Gastroesophageal sphincter (tissue), 3 donors: Measurements from ENCODE around the gene ZNF138.

Experiments
- CTCF ChIP-seq, 4 experiments: fragments of 200-600 bp in 2 of 4; fragments of 450-650 bp in 2 of 4; sonication (generic) in 1 of 4; IDR thresholded peaks; one replicate each; pipeline ENCODE4 v1.5.1; 2017 to 2019; ENCODE audit warnings: antibody characterized with exemption in 4 of 4, mild to moderate bottlenecking in 2 of 4, moderate library complexity in 2 of 4
- EP300 ChIP-seq: sonication (generic); formaldehyde crosslinking; IDR thresholded peaks from one replicate; pipeline ENCODE4 v1.6.1; 2017; ENCODE audit warnings: antibody characterized with exemption, mild to moderate bottlenecking
- POLR2A ChIP-seq, 2 donors: fragments of 450-650 bp; IDR thresholded peaks; one replicate each; pipeline ENCODE4 v1.6.1; 2017; ENCODE audit warnings: antibody characterized with exemption in 2 of 2, mild to moderate bottlenecking in 2 of 2, moderate library complexity in 1 of 2
- POLR2AphosphoS5 ChIP-seq: sonication (generic); formaldehyde crosslinking; IDR thresholded peaks from one replicate; pipeline ENCODE4 v1.6.1; 2017; ENCODE audit warnings: antibody characterized with exemption

DNA sequence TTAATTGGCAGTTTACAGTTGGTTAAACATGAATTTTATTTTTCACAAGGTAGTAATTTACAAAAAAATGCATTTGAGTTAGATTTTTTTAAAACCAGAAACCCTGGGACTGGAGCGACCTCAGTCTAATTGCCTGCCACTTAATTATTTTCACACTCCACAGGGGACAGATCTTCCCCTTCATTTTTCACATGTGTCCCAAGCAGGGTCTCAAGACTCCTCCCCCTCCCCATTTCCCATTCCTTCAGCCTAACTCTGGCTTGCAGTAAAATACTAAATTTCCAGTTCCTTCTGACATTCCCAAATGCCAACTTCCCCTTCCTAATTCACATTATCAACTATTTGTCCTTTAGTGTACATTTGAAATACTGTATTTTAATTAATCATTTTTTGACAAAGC lies 948 bp downstream of the ZNF138 start:
- no peak for TF ChIP-seq CTCF (IDR thresholded peaks at IDR 0.05)
- no peak for TF ChIP-seq POLR2AphosphoS5
- no peak for TF ChIP-seq POLR2A (IDR thresholded peaks at IDR 0.05)
- TF ChIP-seq EP300: no peak
